Spleen (tissue), 7 donors: ENCODE measurements around the gene KDM1B.

Experiments used
- CTCF ChIP-seq, 11 experiments: fragments of 200-600 bp in 7 of 11; fragments of 450-650 bp in 4 of 11; sonication (generic) in 4 of 11; IDR thresholded peaks in 8 of 11; conservative IDR thresholded peaks in 3 of 11; 1 replicate in 7 of 11; 2 replicates in 4 of 11; pipeline versions ENCODE4 v1.4.0 to v1.8.0; 2016 to 2021; ENCODE audit warnings: antibody characterized with exemption in 11 of 11, inconsistent platforms in 4 of 11, mild to moderate bottlenecking in 1 of 11
- POLR2A ChIP-seq, 3 donors: fragments of 450-650 bp; IDR thresholded peaks; one replicate each; pipeline ENCODE4 v1.5.1; 2017; ENCODE audit warnings: antibody characterized with exemption in 3 of 3, mild to moderate bottlenecking in 1 of 3
- donor health status: DM: no; HTN: no; CAD: no; lungs with moderate emphysema.
- donor health status: DM: no; HTN: no; CAD: no.
- donor health status: DM: no; HTN: no; CAD: no.

GRCh38 chr6:18248698-18249097, 93.5 kb downstream of the KDM1B start:
- TF ChIP-seq CTCF (IDR thresholded peaks at IDR 0.05 in 8 of 11, conservative IDR thresholded peaks at IDR 0.05 in 3 of 11) = no peak
- no peak for TF ChIP-seq POLR2A (IDR thresholded peaks at IDR 0.05)
